IPS DF 6.9 (cell line): Measurements from ENCODE around the gene XYLT1.

Experiments
- DNase-seq: peaks from one replicate; pipeline ENCODE4 v3.0.0-alpha.2; 2013; ENCODE audit warnings: low read depth, low spot score
- H3K27ac ChIP-seq: one replicate; pipeline ENCODE4 v1.5.1; 2013; ENCODE audit warnings: low read length, control low read depth
- H3K27me3 ChIP-seq: 2 replicates; pipeline ENCODE4 v1.6.1; 2013; ENCODE audit warnings: mild to moderate bottlenecking, low read length; ENCODE audit not compliant: control insufficient read depth, insufficient read depth
- H3K36me3 ChIP-seq: 2 replicates; pipeline ENCODE4 v1.6.1; 2013; ENCODE audit warnings: low read length; ENCODE audit not compliant: control insufficient read depth, insufficient read depth
- H3K4me1 ChIP-seq: 2 replicates; pipeline ENCODE4 v1.6.1; 2013; ENCODE audit warnings: low read length; ENCODE audit not compliant: control insufficient read depth, insufficient read depth
- H3K4me3 ChIP-seq: 2 replicates; pipeline ENCODE4 v1.5.1; 2013; ENCODE audit warnings: mild to moderate bottlenecking, low read length
- H3K9me3 ChIP-seq: 2 replicates; pipeline ENCODE4 v1.6.1; 2013; ENCODE audit warnings: low read length, inconsistent platforms; ENCODE audit not compliant: control insufficient read depth, insufficient read depth
- WGBS: extraction: QIAGEN DNeasy Blood & Tissue Kit; methylation state at CpG from one replicate; pipeline ENCODE4 v1.1.7; 2013; ENCODE audit warnings: mixed read lengths, missing lambda C conversion rate; ENCODE audit not compliant: insufficient read length, insufficient coverage; 5-methylcytosine and 5-hydroxymethylcytosine counted together

Gene XYLT1

DNA sequence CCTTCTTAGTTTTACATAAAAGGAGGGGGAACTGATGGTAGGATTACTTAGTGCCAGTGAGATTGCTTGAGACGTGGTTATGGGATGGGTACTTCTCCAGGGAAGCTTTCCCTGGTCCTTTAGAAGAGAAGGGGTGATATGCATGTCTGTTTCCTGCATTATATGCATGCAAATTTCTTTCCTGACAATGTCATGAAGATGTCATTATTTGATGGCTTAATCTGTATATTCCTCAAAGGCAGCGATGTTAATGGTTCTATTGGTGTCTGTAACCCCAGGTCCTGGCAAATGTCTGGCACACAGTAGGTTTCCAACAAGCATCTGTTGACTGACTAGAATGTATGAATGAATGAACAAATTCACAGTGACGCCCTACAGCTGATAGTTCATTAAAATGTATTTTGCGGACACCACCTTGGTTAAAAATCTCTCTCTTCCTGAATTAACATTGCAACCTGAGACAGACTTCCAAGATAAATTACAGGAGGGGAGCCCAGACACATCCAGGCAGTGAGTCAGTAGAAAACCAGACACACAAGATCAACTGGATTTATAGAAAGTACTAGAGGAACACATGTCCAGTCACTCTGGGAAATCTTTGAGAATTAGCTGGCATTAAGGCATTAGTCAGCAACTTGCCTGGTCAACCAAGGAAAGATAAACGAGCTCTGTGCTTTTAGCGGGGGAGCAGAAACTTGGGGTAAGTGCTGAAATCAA, 293.4 kb downstream of the XYLT1 start:
- Histone ChIP-seq H3K36me3 (no peaks in the 10 kb centered on the region), H3K27me3 (no peaks in the 10 kb centered on the region), H3K4me1 (no peaks in the 10 kb centered on the region), H3K27ac (no peak overlapping the region), H3K4me3 (no peak overlapping the region), H3K9me3 (no peaks in the 10 kb centered on the region)
- no CpG with 5 or more reads among the region's 6 CpGs for WGBS
- DNase-seq = no peak

DNA sequence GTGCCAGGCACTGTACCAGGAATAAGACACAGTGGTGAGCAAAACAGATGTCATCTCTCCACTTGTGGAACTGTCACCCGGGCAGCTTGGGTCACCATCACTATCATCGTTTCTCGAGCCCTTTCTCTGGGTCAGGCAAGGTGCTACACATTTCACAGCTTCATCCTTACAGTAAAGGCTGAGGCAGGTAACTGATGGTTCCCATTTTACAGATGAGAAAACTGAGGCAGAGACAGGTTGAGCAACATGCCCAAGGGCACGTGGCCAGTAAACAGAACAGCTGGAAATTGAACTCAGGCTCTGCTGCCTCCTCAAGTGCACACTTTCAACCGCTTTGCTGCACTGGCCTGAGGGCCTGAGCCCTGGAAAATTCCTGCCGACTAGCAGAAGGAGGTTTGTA, 294.6 kb downstream of the XYLT1 start:
- WGBS = no CpG with 5 or more reads among the region's 6 CpGs
- Histone ChIP-seq H3K27ac (no peak overlapping the region), H3K4me3 (no peak overlapping the region), H3K4me1 (no peaks in the 10 kb centered on the region), H3K27me3 (no peaks in the 10 kb centered on the region), H3K36me3 (no peaks in the 10 kb centered on the region), H3K9me3 (no peaks in the 10 kb centered on the region)
- DNase-seq = no peak

DNA sequence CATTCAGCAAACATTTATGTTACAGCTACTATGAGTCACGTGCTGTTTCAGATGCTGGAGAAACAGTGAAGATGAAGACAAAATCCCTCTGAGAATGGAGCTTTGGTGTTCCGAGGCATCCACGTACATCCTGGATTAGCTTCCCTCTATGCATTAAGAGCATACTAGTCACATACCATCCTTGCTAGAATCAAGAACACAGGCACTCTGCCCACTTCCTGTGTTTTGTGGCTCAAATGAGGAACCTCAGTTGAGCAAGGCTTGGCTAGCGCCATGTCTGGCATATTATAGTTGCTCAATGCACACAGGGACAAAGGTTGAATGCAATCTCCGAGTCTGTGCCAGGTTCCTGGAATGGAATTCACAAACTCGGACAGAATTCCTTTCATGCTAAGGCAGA, 297.5 kb downstream of the XYLT1 start:
- Histone ChIP-seq H3K27me3 (no peaks in the 10 kb centered on the region), H3K4me3 (no peak overlapping the region), H3K4me1 (no peaks in the 10 kb centered on the region), H3K9me3 (no peaks in the 10 kb centered on the region), H3K36me3 (no peaks in the 10 kb centered on the region), H3K27ac (no peak overlapping the region)
- no peak for DNase-seq
- WGBS = no CpG with 5 or more reads among the region's 6 CpGs

DNA sequence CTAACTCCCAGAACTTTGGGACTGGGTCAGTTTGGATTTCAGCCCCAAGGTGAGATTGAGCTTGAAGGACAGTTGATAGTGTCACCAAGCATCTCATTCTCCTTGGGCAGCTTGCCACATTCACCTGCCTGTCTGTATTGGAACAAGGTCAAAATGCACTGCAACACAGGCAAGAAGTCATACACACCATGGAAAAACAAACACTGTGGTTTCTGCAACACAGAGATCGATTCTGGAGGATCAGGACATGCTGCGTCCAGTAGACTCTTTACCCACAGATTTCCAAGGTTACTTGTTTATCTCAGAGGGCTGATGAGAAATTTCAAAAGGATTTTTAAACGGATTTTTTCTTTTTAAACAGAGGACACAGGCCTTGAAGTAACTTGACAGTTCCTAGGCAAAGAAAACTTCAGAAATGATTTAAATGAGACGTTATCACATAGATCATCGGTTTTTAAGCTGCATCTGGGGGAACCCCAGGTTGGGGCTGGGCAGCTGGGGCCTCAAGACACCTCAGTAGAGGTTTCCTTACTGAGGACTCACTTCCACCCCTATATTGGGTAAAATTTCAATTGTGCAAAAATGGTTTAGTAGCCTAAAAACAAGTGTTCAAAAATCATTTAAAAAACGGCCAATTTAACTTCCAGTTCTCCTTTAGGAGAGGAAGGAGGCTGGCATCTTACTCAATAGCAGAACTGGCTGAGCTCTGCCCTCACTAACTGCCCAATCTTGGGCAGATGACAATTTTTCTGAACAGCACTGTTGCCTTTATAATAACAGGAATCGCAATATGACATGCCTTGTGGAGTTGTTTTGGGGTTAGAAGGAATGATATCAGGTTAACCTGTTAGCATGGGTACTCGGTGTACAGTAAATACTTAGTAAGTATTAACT, 299.3 kb downstream of the XYLT1 start:
- no CpG with 5 or more reads among the region's 8 CpGs for WGBS
- Histone ChIP-seq H3K27ac (no peak overlapping the region), H3K4me3 (no peak overlapping the region), H3K9me3 (no peaks in the 10 kb centered on the region), H3K36me3 (no peaks in the 10 kb centered on the region), H3K4me1 (no peaks in the 10 kb centered on the region), H3K27me3 (no peaks in the 10 kb centered on the region)
- no peak for DNase-seq

DNA sequence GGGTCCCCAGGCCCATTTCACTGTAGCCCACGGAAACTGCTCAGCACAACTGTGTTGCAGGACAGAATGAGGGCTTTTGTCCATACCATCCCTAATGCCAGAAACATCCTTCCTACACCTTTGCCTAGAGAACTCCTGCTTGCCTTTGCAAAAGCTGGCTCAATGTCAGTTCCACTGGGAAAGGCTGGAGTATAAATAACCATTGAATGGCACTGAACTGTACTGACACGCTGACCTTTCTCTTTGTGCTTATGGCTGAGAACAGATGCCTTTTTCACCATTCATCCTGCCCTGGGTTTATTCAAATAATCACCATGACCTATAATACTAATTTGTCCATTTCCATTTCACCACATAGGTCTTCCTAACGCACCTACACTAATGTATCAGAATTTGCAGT, 300.3 kb downstream of the XYLT1 start:
- no peak overlapping the region for H3K4me3 ChIP-seq
- H3K27me3 ChIP-seq = no peaks in the 10 kb centered on the region
- no peaks in the 10 kb centered on the region for H3K4me1 ChIP-seq
- H3K36me3 ChIP-seq = no peaks in the 10 kb centered on the region
- H3K27ac ChIP-seq = no peak overlapping the region
- H3K9me3 ChIP-seq = no peaks in the 10 kb centered on the region
- no peak for DNase-seq
- WGBS = no CpG with 5 or more reads among the region's 3 CpGs

DNA sequence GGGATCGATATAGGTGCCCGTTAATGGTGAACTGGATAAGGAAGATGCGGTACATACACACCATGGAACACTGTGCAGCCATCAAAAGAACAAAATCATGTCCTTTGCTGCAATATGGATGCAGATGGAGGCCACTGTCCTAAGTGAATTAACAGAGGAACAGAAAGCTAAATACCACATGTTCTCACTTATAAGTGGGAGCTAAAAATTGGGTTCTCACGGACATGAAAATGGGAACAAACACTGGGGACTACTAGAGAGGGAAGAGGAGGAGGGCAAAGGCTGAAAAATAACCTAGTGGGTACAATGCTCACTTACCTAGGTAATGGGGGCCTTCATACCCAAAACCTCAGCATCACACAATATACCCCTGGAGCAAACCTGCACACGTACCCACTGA, 302.6 kb downstream of the XYLT1 start:
- no CpG with 5 or more reads among the region's 5 CpGs for WGBS
- H3K36me3 ChIP-seq = no peaks in the 10 kb centered on the region
- no peaks in the 10 kb centered on the region for H3K9me3 ChIP-seq
- H3K27me3 ChIP-seq = no peaks in the 10 kb centered on the region
- no peaks in the 10 kb centered on the region for H3K4me1 ChIP-seq
- no peak overlapping the region for H3K4me3 ChIP-seq
- no peak overlapping the region for H3K27ac ChIP-seq
- no peak for DNase-seq

DNA sequence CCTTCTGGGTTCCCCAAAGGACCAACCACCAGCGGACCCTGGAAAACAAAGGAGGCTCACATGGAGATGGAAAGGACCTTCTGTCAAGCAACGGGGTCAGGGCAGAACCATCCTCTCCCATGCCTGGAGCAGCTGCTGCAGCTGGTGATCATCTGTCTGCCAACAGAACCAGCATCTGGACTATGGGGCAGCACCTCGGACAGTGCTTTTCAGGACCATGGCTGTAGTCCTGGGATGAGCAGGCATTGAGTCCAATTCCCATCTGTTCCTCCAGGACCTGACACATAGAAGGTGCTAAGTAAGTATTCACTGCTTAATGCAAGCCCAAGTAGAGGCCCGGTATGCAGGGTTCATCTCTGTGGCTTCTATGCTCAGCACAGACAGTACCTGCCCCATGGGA, 304.7 kb downstream of the XYLT1 start:
- H3K27me3 ChIP-seq = no peaks in the 10 kb centered on the region
- H3K9me3 ChIP-seq = no peaks in the 10 kb centered on the region
- peaks cover 1% of the 10 kb centered on the region; the same call in 1 of the 2 replicates for H3K4me1 ChIP-seq
- no peak overlapping the region for H3K27ac ChIP-seq
- H3K4me3 ChIP-seq = no peak overlapping the region
- WGBS = no CpG with 5 or more reads among the region's 4 CpGs
- H3K36me3 ChIP-seq = no peaks in the 10 kb centered on the region
- DNase-seq = no peak

DNA sequence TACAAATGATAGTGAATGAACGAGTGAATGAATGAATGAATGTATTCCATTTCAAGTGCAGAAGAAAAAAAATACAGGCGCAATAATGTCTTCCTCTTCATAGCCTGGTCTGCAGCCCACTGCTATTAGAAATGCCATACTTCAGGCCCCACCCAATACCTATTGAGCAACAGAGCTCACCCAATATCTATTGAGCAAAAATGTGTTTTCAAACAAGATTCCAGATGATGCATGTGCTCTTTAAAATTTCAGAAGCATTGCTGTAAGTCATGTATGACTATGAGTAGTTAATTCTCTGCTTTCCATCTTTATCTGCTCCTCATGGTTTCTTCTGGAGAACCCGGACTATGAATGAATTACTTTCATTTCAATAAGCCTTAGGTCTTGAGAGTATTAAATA, 308.2 kb downstream of the XYLT1 start:
- H3K27ac ChIP-seq = no peak overlapping the region
- H3K27me3 ChIP-seq = no peaks in the 10 kb centered on the region
- DNase-seq = no peak
- peaks cover 5% of the 10 kb centered on the region for H3K4me1 ChIP-seq
- H3K4me3 ChIP-seq = no peak overlapping the region
- no peaks in the 10 kb centered on the region for H3K36me3 ChIP-seq
- no peaks in the 10 kb centered on the region for H3K9me3 ChIP-seq
- WGBS = no CpG with 5 or more reads among the region's 3 CpGs

DNA sequence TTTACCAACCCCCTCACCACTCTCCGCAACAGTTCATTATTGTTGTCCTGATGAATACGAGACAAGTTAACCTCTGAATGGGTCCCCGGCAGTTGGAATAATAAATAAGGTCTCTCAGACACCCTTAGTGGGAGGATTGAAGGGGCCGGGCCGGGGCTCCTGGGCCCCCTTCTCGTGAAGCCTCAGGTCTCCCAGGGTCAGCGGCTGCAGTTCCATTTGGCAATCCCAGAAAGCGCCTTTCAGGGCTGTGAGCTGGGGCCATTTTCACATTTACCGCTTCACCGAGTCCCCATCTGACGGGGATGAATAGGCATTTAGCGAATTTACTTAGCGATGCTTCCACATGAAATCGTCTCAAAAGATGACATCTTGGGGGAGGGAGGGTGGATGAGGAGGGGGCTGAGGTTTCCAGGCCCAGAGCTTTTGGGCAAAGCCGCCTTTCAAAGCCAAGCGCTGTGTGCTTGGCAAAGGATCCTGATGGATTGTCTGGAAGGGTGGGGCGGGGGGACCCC, 309.8 kb downstream of the XYLT1 start:
- Histone ChIP-seq H3K9me3 (no peaks in the 10 kb centered on the region), H3K4me1 (peaks cover 5% of the 10 kb centered on the region), H3K27me3 (no peaks in the 10 kb centered on the region), H3K4me3 (no peak overlapping the region), H3K27ac (no peak overlapping the region), H3K36me3 (no peaks in the 10 kb centered on the region)
- WGBS = no CpG with 5 or more reads among the region's 17 CpGs
- DNase-seq = no peak

DNA sequence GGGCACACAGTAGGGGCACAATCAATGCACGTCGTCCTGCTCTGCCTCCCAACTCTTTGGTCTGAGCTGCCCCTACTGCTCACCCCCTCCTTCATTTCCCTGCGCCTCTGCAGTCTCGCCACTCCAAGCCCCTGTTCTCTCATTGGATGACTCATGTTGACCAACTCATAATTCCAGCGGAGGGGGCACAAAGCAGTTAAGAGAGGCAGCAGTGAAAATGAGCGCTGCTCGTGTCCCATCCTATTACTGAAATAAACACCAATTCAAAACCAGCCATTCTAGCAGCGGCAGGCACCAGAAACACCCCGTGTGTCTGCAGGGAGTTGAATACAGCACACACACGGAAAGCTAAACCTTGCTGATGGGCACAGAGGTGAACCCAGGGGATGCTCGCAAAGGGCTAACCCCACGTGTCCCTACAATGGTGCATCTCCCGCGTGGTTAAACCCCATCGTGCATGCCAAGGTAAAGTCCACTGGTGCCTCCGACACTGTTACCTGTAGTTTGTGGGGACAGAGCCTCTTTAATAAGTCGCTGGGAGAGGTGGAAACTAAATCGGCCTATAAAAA, 310.4 kb downstream of the XYLT1 start:
- no peak for DNase-seq
- no peaks in the 10 kb centered on the region for H3K36me3 ChIP-seq
- H3K4me3 ChIP-seq = no peak overlapping the region
- H3K4me1 ChIP-seq = peaks cover 5% of the 10 kb centered on the region
- no peaks in the 10 kb centered on the region for H3K27me3 ChIP-seq
- H3K27ac ChIP-seq = no peak overlapping the region
- no CpG with 5 or more reads among the region's 18 CpGs for WGBS
- H3K9me3 ChIP-seq = no peaks in the 10 kb centered on the region
